ENCODE data around the gene TTI1. TPM values are rescaled to one million over a fixed set of nuclear protein-coding genes. Genes with fewer than 3 reads are reported as not detected.

Gene TTI1
- total RNA-seq, 2 experiments from 2014 or later = 10.6 to 11.4 TPM

GRCh38 chr20:38055848-38056247 lies 22.6 kb upstream of the TTI1 start:
- Histone ChIP-seq H3K27me3 (ENCODE audit: control insufficient read depth in 1 of 2, insufficient read depth in 2 of 2, low read length in 2 of 2) (no peaks in the 10 kb centered on the region), H3K4me3 (ENCODE audit: low read length) (no peak overlapping the region), H3K27ac (ENCODE audit: low read depth in 1 of 2, low read length in 2 of 2) (no peak overlapping the region), H3K9me3 (ENCODE audit: control insufficient read depth in 1 of 2, insufficient read depth in 1 of 2, low read length in 2 of 2) (no peaks in the 10 kb centered on the region), H3K36me3 (ENCODE audit: insufficient read depth, low read length) (peaks cover 61% of the 10 kb centered on the region), H3K4me1 (ENCODE audit: insufficient read depth, low read length) (peaks cover 3% of the 10 kb centered on the region)
- Mint-ChIP-seq H3K9me3 (no peaks in the 10 kb centered on the region), H3K27ac (no peak overlapping the region), H3K27me3 (no peaks in the 10 kb centered on the region), H3K36me3 (ENCODE audit: low read depth) (peaks cover 64% of the 10 kb centered on the region), H3K4me1 (ENCODE audit: low read depth) (peaks cover 36% of the 10 kb centered on the region), H3K4me3 (no peak overlapping the region)
- ChIA-PET POLR2A (no interaction called here), CTCF (no interaction called here)
- DNase-seq = no peak
- TF ChIP-seq CTCF (IDR thresholded peaks at IDR 0.05) = no peak
- ATAC-seq (ENCODE audit: poor library complexity) = no peak
- intact Hi-C loops (cut with DNase I, micrococcal nuclease) = loop anchor here (5.0 kb wide), 2 partner anchors 111 to 301 kb away; partner anchors contain the start of gene TGM2 (in 2 of the 2)

GRCh38 chr20:38055294-38055693 lies 22.0 kb upstream of the TTI1 start:
- Mint-ChIP-seq H3K4me3 (no peak overlapping the region), H3K27me3 (no peaks in the 10 kb centered on the region), H3K36me3 (ENCODE audit: low read depth) (peaks cover 70% of the 10 kb centered on the region), H3K4me1 (ENCODE audit: low read depth) (peaks cover 39% of the 10 kb centered on the region), H3K27ac (no peak overlapping the region), H3K9me3 (no peaks in the 10 kb centered on the region)
- no peak for TF ChIP-seq CTCF (IDR thresholded peaks at IDR 0.05)
- H3K4me1 ChIP-seq (ENCODE audit: insufficient read depth, low read length) = peaks cover 3% of the 10 kb centered on the region
- ATAC-seq (ENCODE audit: poor library complexity) (no peak), DNase-seq (no peak)
- POLR2A ChIA-PET = no interaction called here
- CTCF ChIA-PET = no interaction called here
- intact Hi-C loops (cut with DNase I, micrococcal nuclease) = loop anchor here (5.0 kb wide), 2 partner anchors 112 to 302 kb away; partner anchors contain the start of gene TGM2 (in 2 of the 2)
- peaks cover 62% of the 10 kb centered on the region for H3K36me3 ChIP-seq (ENCODE audit: insufficient read depth, low read length)
- no peaks in the 10 kb centered on the region for H3K27me3 ChIP-seq (ENCODE audit: control insufficient read depth in 1 of 2, insufficient read depth in 2 of 2, low read length in 2 of 2)
- no peak overlapping the region for H3K4me3 ChIP-seq (ENCODE audit: low read length)
- H3K27ac ChIP-seq (ENCODE audit: low read depth in 1 of 2, low read length in 2 of 2) = no peak overlapping the region
- no peaks in the 10 kb centered on the region for H3K9me3 ChIP-seq (ENCODE audit: control insufficient read depth in 1 of 2, insufficient read depth in 1 of 2, low read length in 2 of 2)

GRCh38 chr20:38054647-38055046 lies 21.4 kb upstream of the TTI1 start:
- Mint-ChIP-seq H3K27me3 (no peaks in the 10 kb centered on the region), H3K27ac (peak overlapping the region; percentile 1), H3K9me3 (no peaks in the 10 kb centered on the region), H3K4me3 (no peak overlapping the region), H3K36me3 (ENCODE audit: low read depth) (peaks cover 76% of the 10 kb centered on the region), H3K4me1 (ENCODE audit: low read depth) (peaks cover 46% of the 10 kb centered on the region)
- ChIA-PET POLR2A (no interaction called here), CTCF (no interaction called here)
- no peaks in the 10 kb centered on the region for H3K27me3 ChIP-seq (ENCODE audit: control insufficient read depth in 1 of 2, insufficient read depth in 2 of 2, low read length in 2 of 2)
- H3K36me3 ChIP-seq (ENCODE audit: insufficient read depth, low read length) = peaks cover 62% of the 10 kb centered on the region
- peaks cover 3% of the 10 kb centered on the region for H3K4me1 ChIP-seq (ENCODE audit: insufficient read depth, low read length)
- H3K4me3 ChIP-seq (ENCODE audit: low read length) = no peak overlapping the region
- H3K27ac ChIP-seq (ENCODE audit: low read depth in 1 of 2, low read length in 2 of 2) = no peak overlapping the region
- no peak for ATAC-seq (ENCODE audit: poor library complexity)
- DNase-seq = no peak
- H3K9me3 ChIP-seq (ENCODE audit: control insufficient read depth in 1 of 2, insufficient read depth in 1 of 2, low read length in 2 of 2) = no peaks in the 10 kb centered on the region
- TF ChIP-seq CTCF (IDR thresholded peaks at IDR 0.05) = no peak
- intact Hi-C loops (cut with DNase I, micrococcal nuclease) = loop anchor here (5.0 kb wide), 2 partner anchors 113 to 303 kb away; partner anchors contain the start of gene TGM2 (in 2 of the 2)
